HCT116 (cell line): ENCODE data around the gene ZNF619. TPM values are rescaled to one million over a fixed set of nuclear protein-coding genes. Genes with fewer than 3 reads are reported as not detected.

ENCODE experiments used
- ATAC-seq: fragments of 200-7000 bp; cut with Tn5 transposase; 2 replicates; pipeline ENCODE4 v1.9.1; 2020; ENCODE audit warnings: mild to moderate bottlenecking, moderate library complexity
- BruUV-seq: library from RNA; stranded (reverse); fragments of 400-500 nt; replicated peaks from 2 replicates; lab custom pipeline; 2021; lab: Mats Ljungman, UMichigan
- CTCF ChIA-PET: fragments of 300-600 bp; sonication (Branson Sonifier 250); formaldehyde crosslinking; loops from one replicate; lab custom pipeline; 2021; ENCODE audit warnings: antibody characterized with exemption; lab: Charles Lee
- POLR2A ChIA-PET: fragments of 300-600, 350-600 bp; sonication (Branson Sonifier 250); formaldehyde crosslinking; loops from one replicate; lab custom pipeline; 2021; ENCODE audit warnings: antibody characterized with exemption; lab: Charles Lee
- RAD21 ChIA-PET, 2 experiments: fragments of 300-600 bp; sonication (Branson Sonifier 250); formaldehyde crosslinking; loops; one replicate each; lab custom pipeline; 2023; ENCODE audit warnings: low total read pairs in 2 of 2; ENCODE audit not compliant: uncharacterized antibody in 2 of 2, unreplicated experiment in 2 of 2, low non-redundant PET in 1 of 2; lab: Charles Lee
- DNase-seq: peaks from one replicate; pipeline ENCODE4 v3.0.0-alpha.2; 2010; ENCODE audit warnings: low read depth, low spot score
- H2AFZ ChIP-seq: fragments of 200-600 bp; shearing (Covaris generic), sonication (generic); 2 replicates; pipeline ENCODE4 v1.6.1; 2017; ENCODE audit warnings: low read depth, mixed run types, mixed read lengths, antibody characterized with exemption, low read length; ENCODE audit not compliant: poor library complexity, severe bottlenecking
- H3K27ac ChIP-seq: 2 replicates; pipeline ENCODE4 v1.5.1; 2012; ENCODE audit warnings: low read depth, low read length
- H3K27me3 ChIP-seq: fragments of 200-600 bp; sonication (generic); 2 replicates; pipeline ENCODE4 v1.6.1; 2016; ENCODE audit warnings: mixed run types, low read length, mixed read lengths; ENCODE audit not compliant: insufficient read depth
- H3K36me3 ChIP-seq, 2 experiments: fragments of 200-500 bp in 1 of 2; fragments of 200-600 bp in 1 of 2; sonication (Bioruptor generic) in 1 of 2; sonication (generic) in 1 of 2; 2 replicates each; pipeline versions ENCODE4 v1.5.1 to v1.6.1; 2014 to 2016; ENCODE audit warnings: low read length in 2 of 2, inconsistent platforms in 1 of 2, mixed read lengths in 1 of 2, mixed run types in 1 of 2; ENCODE audit not compliant: insufficient read depth in 2 of 2, control insufficient read depth in 1 of 2
- H3K4me1 ChIP-seq, 2 experiments: fragments of 200-600 bp in 1 of 2; sonication (generic) in 1 of 2; 2 replicates each; pipeline versions ENCODE4 v1.5.1 to v1.6.1; 2012 to 2017; ENCODE audit warnings: low read length in 2 of 2, inconsistent platforms in 1 of 2, mild to moderate bottlenecking in 1 of 2, mixed read lengths in 1 of 2, mixed run types in 1 of 2, moderate library complexity in 1 of 2; ENCODE audit not compliant: insufficient read depth in 2 of 2, control insufficient read depth in 1 of 2
- H3K4me2 ChIP-seq: fragments of 200-600 bp; sonication (generic); 2 replicates; pipeline ENCODE4 v1.6.1; 2017; ENCODE audit warnings: mixed run types, low read length, mixed read lengths
- H3K4me3 ChIP-seq, 2 experiments: fragments of 200-600 bp in 1 of 2; sonication (generic) in 1 of 2; replicated peaks in 1 of 2; 2 replicates each; pipeline ENCODE4 v1.5.1; 2011 to 2016; ENCODE audit warnings: low read length in 2 of 2, control low read depth in 1 of 2, low read depth in 1 of 2, mild to moderate bottlenecking in 1 of 2, mixed read lengths in 1 of 2, mixed run types in 1 of 2
- H3K79me2 ChIP-seq: fragments of 200-600 bp; sonication (generic); 2 replicates; pipeline ENCODE4 v1.6.1; 2017; ENCODE audit warnings: mild to moderate bottlenecking, mixed run types, low read length, moderate library complexity, mixed read lengths; ENCODE audit not compliant: insufficient read depth
- H3K9ac ChIP-seq: fragments of 200-600 bp; sonication (generic); 2 replicates; pipeline ENCODE4 v1.6.1; 2016; ENCODE audit warnings: low read length, mixed read lengths
- H3K9me2 ChIP-seq: fragments of 200-600 bp; sonication (generic), shearing (Covaris generic); 2 replicates; pipeline ENCODE4 v1.6.1; 2017; ENCODE audit warnings: mixed run types, mild to moderate bottlenecking, moderate library complexity; ENCODE audit not compliant: insufficient read depth
- H3K9me3 ChIP-seq, 2 experiments: fragments of 200-500 bp in 1 of 2; fragments of 200-600 bp in 1 of 2; sonication (Bioruptor generic) in 1 of 2; sonication (generic) in 1 of 2; 2 replicates each; pipeline ENCODE4 v1.6.1; 2014 to 2017; ENCODE audit warnings: low read length in 2 of 2, mixed read lengths in 2 of 2, inconsistent platforms in 1 of 2, low read depth in 1 of 2, mild to moderate bottlenecking in 1 of 2, mixed run types in 1 of 2, moderate library complexity in 1 of 2; ENCODE audit not compliant: control insufficient read depth in 1 of 2, insufficient read depth in 1 of 2
- H4K20me1 ChIP-seq: fragments of 200-600 bp; sonication (generic), shearing (Covaris generic); 2 replicates; pipeline ENCODE4 v1.6.1; 2017; ENCODE audit warnings: mixed run types, mild to moderate bottlenecking, moderate library complexity; ENCODE audit not compliant: insufficient read depth
- CBX3 ChIP-seq: IDR thresholded peaks from 2 replicates; pipeline ENCODE4 v1.6.1; 2012; ENCODE audit warnings: low read depth
- EZH2phosphoT487 ChIP-seq: fragments of 200-600 bp; IDR thresholded peaks from 2 replicates; pipeline ENCODE4 v1.6.1; 2018; ENCODE audit warnings: antibody characterized with exemption, borderline replicate concordance
- JUND ChIP-seq: IDR thresholded peaks from 2 replicates; pipeline ENCODE4 v1.6.1; 2012
- POLR2A ChIP-seq: IDR thresholded peaks from 2 replicates; pipeline ENCODE4 v1.7.0; 2011; ENCODE audit warnings: borderline replicate concordance; ENCODE audit not compliant: insufficient read depth, insufficient read length; ENCODE audit errors: extremely low read depth
- RAD21 ChIP-seq: IDR thresholded peaks from 2 replicates; pipeline ENCODE4 v1.6.1; 2012; ENCODE audit warnings: low read depth, mild to moderate bottlenecking
- SP1 ChIP-seq: IDR thresholded peaks from 2 replicates; pipeline ENCODE4 v1.6.1; 2012; ENCODE audit warnings: low read depth
- SRF ChIP-seq: IDR thresholded peaks from 2 replicates; pipeline ENCODE4 v1.6.1; 2012; ENCODE audit warnings: low read depth
- YY1 ChIP-seq: IDR thresholded peaks from 2 replicates; pipeline ENCODE4 v1.6.1; 2011; ENCODE audit warnings: low read length, low read depth, moderate library complexity, mild to moderate bottlenecking; ENCODE audit not compliant: insufficient replicate concordance; ENCODE audit errors: extremely low read depth
- ZFX ChIP-seq: fragments of 450-650 bp; IDR thresholded peaks from 2 replicates; pipeline ENCODE4 v1.6.1; 2017
- ZNF274 ChIP-seq: fragments of 200-500 bp; sonication (Bioruptor generic); IDR thresholded peaks from 2 replicates; pipeline ENCODE4 v1.6.1; 2014; ENCODE audit warnings: mild to moderate bottlenecking, low read depth, low read length, inconsistent platforms
- intact Hi-C: fragments of 100-400 bp; cut with micrococcal nuclease; formaldehyde crosslinking; loops from 2 replicates; pipeline ENCODE4 v1.10.0; 2022
- total RNA-seq: library from RNA; stranded (reverse); gene quantifications from one replicate; pipeline ENCODE4 v1.2.1, GENCODE V29; 2021; ENCODE audit not compliant: unreplicated experiment
- TF ChIP-seq, protein P1 (sequence below): IDR thresholded peaks from 2 replicates; pipeline ENCODE4 v1.6.1; 2012
- TF ChIP-seq, protein P2 (sequence below), 3 experiments: fragments of 200-600 bp in 1 of 3; sonication (generic) in 1 of 3; IDR thresholded peaks in 2 of 3; conservative IDR thresholded peaks in 1 of 3; 2 replicates each; pipeline ENCODE4 v1.5.1; 2012 to 2017; ENCODE audit warnings: low read depth in 2 of 3, low read length in 2 of 3, antibody characterized with exemption in 1 of 3, borderline replicate concordance in 1 of 3, control low read depth in 1 of 3, mild to moderate bottlenecking in 1 of 3, mixed read lengths in 1 of 3, mixed run types in 1 of 3, moderate library complexity in 1 of 3; ENCODE audit not compliant: insufficient read depth in 1 of 3

ZNF619 gene
- total RNA-seq, 1 experiment from 2014 or later: 7.3 TPM

DNA sequence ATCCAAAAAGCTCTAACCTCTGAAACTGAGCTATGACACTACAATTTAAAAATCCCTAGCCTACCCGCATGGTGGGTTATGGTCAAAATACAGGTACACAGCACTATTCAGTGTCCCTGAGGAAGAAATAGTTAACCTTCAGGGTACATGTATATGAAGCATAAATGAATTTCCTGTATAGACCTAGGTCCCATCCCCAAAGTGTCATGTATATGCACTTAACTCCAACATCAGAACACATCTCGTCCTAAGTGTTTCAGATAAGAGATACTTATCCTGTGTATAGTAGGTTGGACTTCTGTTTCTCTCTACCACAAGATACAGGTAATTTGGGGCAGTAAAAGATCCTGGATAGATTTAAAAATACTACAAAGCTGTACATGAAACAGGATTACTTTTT, 13.3 kb upstream of the ZNF619 start:
- Histone ChIP-seq H3K9me2 (no peaks in the 10 kb centered on the region), H3K36me3 (peaks cover 57 to 80% of the 10 kb centered on the region in 2 experiments), H3K4me2 (no peak overlapping the region), H3K9ac (no peak overlapping the region), H3K4me1 (peaks cover 1 to 4% of the 10 kb centered on the region in 2 experiments; a peak in 3 of 4 replicates), H3K27ac (no peak overlapping the region), H3K27me3 (no peaks in the 10 kb centered on the region), H2AFZ (no peak overlapping the region), H3K4me3 (no peak overlapping the region), H3K79me2 (peaks cover 65% of the 10 kb centered on the region), H4K20me1 (peaks cover 47% of the 10 kb centered on the region; the same call in 1 of the 2 replicates), H3K9me3 (no peaks in the 10 kb centered on the region)
- intact Hi-C loops: no loop called here
- POLR2A ChIA-PET: interaction anchor here (1.1 kb wide), 1 partner anchor 13 kb away, joined by 4 read pairs; the partner anchor contains the start of gene ZNF619
- TF ChIP-seq POLR2A: no peak
- no peak for TF ChIP-seq RAD21
- TF ChIP-seq CBX3: no peak
- TF ChIP-seq EZH2phosphoT487: no peak
- TF ChIP-seq JUND: no peak
- TF ChIP-seq ZFX: no peak
- TF ChIP-seq YY1: no peak
- ATAC-seq (no peak), DNase-seq (no peak)
- CTCF ChIA-PET: no interaction called here
- BruUV-seq: no TSS peak
- RAD21 ChIA-PET: no interaction called here

DNA sequence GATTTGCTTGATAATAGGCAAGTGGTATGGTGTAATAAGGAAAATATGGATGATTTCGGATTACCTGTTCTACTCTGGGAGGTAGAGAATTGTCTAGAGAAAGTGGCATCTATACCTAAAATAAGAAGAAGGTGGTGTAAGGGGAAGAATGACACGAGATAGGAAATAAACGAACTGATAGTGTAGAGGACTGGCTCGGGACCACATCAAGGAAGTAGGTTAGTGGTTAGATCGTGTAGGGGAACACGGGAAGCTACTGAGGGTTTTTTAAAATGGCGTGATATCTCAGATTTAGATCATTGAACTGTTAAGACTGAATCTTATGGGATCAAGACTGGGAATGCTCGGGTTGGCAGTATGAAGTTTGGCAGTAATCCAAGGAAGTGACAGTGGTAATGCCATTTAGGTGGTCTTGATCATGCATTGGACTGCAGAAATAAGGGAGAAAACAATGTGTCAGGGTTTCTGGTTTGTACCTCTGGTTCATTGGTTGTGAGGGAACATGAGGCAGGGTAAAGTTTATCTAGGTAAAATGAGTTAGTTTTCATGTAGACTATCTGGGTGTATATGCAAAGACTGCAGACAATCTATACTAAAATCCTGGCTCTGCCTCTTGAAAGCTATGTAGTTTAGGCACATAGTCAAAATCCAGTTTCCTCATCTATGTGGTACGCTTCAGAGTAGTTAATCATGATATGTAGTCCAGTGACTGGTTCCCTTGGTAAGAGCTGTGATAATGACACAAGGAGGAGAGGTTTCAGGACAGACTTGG, 12.4 kb upstream of the ZNF619 start:
- Histone ChIP-seq H3K4me2 (no peak overlapping the region), H3K36me3 (peaks cover 48 to 71% of the 10 kb centered on the region in 2 experiments), H3K79me2 (peaks cover 55% of the 10 kb centered on the region), H3K9me3 (no peaks in the 10 kb centered on the region), H4K20me1 (peaks cover 39% of the 10 kb centered on the region; the same call in 1 of the 2 replicates), H3K27ac (no peak overlapping the region), H2AFZ (no peak overlapping the region), H3K4me1 (no peaks in the 10 kb centered on the region), H3K9ac (no peak overlapping the region), H3K9me2 (no peaks in the 10 kb centered on the region), H3K27me3 (no peaks in the 10 kb centered on the region), H3K4me3 (no peak overlapping the region)
- intact Hi-C loops: no loop called here
- RAD21 ChIA-PET: no interaction called here
- DNase-seq (no peak), ATAC-seq (peak; percentile 17; the same call in 1 of the 2 replicates)
- no TSS peak for BruUV-seq
- TF ChIP-seq EZH2phosphoT487 (no peak), SP1 (no peak), CBX3 (no peak), SRF (no peak), ZNF274 (no peak)
- TF ChIP-seq, protein P1, sequence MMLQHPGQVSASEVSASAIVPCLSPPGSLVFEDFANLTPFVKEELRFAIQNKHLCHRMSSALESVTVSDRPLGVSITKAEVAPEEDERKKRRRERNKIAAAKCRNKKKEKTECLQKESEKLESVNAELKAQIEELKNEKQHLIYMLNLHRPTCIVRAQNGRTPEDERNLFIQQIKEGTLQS: no peak
- TF ChIP-seq, protein P2, sequence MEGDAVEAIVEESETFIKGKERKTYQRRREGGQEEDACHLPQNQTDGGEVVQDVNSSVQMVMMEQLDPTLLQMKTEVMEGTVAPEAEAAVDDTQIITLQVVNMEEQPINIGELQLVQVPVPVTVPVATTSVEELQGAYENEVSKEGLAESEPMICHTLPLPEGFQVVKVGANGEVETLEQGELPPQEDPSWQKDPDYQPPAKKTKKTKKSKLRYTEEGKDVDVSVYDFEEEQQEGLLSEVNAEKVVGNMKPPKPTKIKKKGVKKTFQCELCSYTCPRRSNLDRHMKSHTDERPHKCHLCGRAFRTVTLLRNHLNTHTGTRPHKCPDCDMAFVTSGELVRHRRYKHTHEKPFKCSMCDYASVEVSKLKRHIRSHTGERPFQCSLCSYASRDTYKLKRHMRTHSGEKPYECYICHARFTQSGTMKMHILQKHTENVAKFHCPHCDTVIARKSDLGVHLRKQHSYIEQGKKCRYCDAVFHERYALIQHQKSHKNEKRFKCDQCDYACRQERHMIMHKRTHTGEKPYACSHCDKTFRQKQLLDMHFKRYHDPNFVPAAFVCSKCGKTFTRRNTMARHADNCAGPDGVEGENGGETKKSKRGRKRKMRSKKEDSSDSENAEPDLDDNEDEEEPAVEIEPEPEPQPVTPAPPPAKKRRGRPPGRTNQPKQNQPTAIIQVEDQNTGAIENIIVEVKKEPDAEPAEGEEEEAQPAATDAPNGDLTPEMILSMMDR (IDR thresholded peaks at IDR 0.05 in 2 of 3, conservative IDR thresholded peaks at IDR 0.05 in 1 of 3; ENCODE audit: borderline replicate concordance in 1 of 3, insufficient read depth in 1 of 3, low read depth in 2 of 3, low read length in 2 of 3): no peak
- POLR2A ChIA-PET: no interaction called here
- CTCF ChIA-PET: no interaction called here
